WTC11 (cell line): ENCODE results near the gene RPS6KA2. TPM values are rescaled to one million over a fixed set of nuclear protein-coding genes. Genes with fewer than 3 reads are reported as not detected.
A peak's percentile ranks its signal among the peaks of the same experiment; 100 is the strongest.

Experiments used
- ATAC-seq: fragments of 200-7000 bp; cut with Tn5 transposase; 2 replicates; pipeline ENCODE4 v1.10.0; 2021; ENCODE audit warnings: mild to moderate bottlenecking, moderate library complexity
- CTCF ChIA-PET: fragments of 300-600 bp; sonication (Branson Sonifier 250); formaldehyde crosslinking; loops from one replicate; lab custom pipeline; 2021; ENCODE audit warnings: antibody characterized with exemption; lab: Charles Lee
- POLR2A ChIA-PET: fragments of 350-600 bp; sonication (Branson Sonifier 250); formaldehyde crosslinking; loops from one replicate; lab custom pipeline; 2021; ENCODE audit warnings: antibody characterized with exemption; lab: Charles Lee
- DNase-seq: peaks from one replicate; pipeline ENCODE4 v3.0.0; 2021; ENCODE audit warnings: low spot score
- H3K27ac Mint-ChIP-seq: 2 replicates; pipeline ENCODE4 v1.8.0; 2021; ENCODE audit warnings: mixed read lengths
- H3K27me3 Mint-ChIP-seq: 2 replicates; pipeline ENCODE4 v1.8.0; 2021; ENCODE audit warnings: low read depth, mild to moderate bottlenecking, moderate library complexity, mixed read lengths
- H3K36me3 Mint-ChIP-seq: 2 replicates; pipeline ENCODE4 v1.8.0; 2021; ENCODE audit warnings: mixed read lengths
- H3K4me1 Mint-ChIP-seq: 2 replicates; pipeline ENCODE4 v1.8.0; 2022; ENCODE audit warnings: mixed read lengths
- H3K4me3 Mint-ChIP-seq: 2 replicates; pipeline ENCODE4 v1.8.0; 2021; ENCODE audit warnings: mild to moderate bottlenecking, moderate library complexity, mixed read lengths
- H3K9me3 Mint-ChIP-seq: 2 replicates; pipeline ENCODE4 v1.8.0; 2021; ENCODE audit warnings: mixed read lengths
- ATF6 ChIP-seq: sonication (generic); formaldehyde crosslinking; IDR thresholded peaks from 2 replicates; pipeline ENCODE4 v1.8.1; 2023; ENCODE audit warnings: mild to moderate bottlenecking, missing genetic modification reagents
- CDX4 ChIP-seq: fragments of 250-450 bp; sonication (Bioruptor Pico); IDR thresholded peaks from 2 replicates; pipeline ENCODE4 v1.9.0; 2021; ENCODE audit warnings: moderate library complexity, mild to moderate bottlenecking, inconsistent platforms, borderline replicate concordance
- ELF4 ChIP-seq: sonication (generic); formaldehyde crosslinking; IDR thresholded peaks from 2 replicates; pipeline ENCODE4 v1.8.1; 2022; ENCODE audit warnings: low read depth, mild to moderate bottlenecking, moderate library complexity, missing genetic modification reagents
- EMX1 ChIP-seq: fragments of 250-450 bp; sonication (Bioruptor Pico); IDR thresholded peaks from 2 replicates; pipeline ENCODE4 v1.8.0; 2021; ENCODE audit warnings: mild to moderate bottlenecking
- FOXJ3 ChIP-seq: sonication (generic); formaldehyde crosslinking; IDR thresholded peaks from 2 replicates; pipeline ENCODE4 v1.9.0; 2021; ENCODE audit warnings: missing genetic modification reagents, mild to moderate bottlenecking, borderline replicate concordance
- FOXP1 ChIP-seq: sonication (generic); formaldehyde crosslinking; IDR thresholded peaks from 2 replicates; pipeline ENCODE4 v1.8.0; 2022; ENCODE audit warnings: missing genetic modification reagents, mild to moderate bottlenecking, moderate library complexity, borderline replicate concordance
- FOXP4 ChIP-seq: sonication (generic); formaldehyde crosslinking; IDR thresholded peaks from 2 replicates; pipeline ENCODE4 v1.8.0; 2022; ENCODE audit warnings: mild to moderate bottlenecking, missing genetic modification reagents
- GTF2I ChIP-seq: fragments of 250-450 bp; sonication (Bioruptor Pico); conservative IDR thresholded peaks from 2 replicates; pipeline ENCODE4 v1.4.0; 2021; ENCODE audit warnings: mild to moderate bottlenecking
- HMGA2 ChIP-seq: fragments of 250-450 bp; sonication (Bioruptor Pico); IDR thresholded peaks from 2 replicates; pipeline ENCODE4 v1.4.0; 2021; ENCODE audit warnings: mild to moderate bottlenecking, moderate library complexity
- MXD4 ChIP-seq: fragments of 250-450 bp; sonication (Bioruptor Pico); IDR thresholded peaks from 2 replicates; pipeline ENCODE4 v1.8.0; 2021; ENCODE audit warnings: mild to moderate bottlenecking, moderate library complexity, borderline replicate concordance
- NFE2L1 ChIP-seq: sonication (generic); formaldehyde crosslinking; IDR thresholded peaks from 2 replicates; pipeline ENCODE4 v1.8.1; 2023; ENCODE audit warnings: missing genetic modification reagents
- OVOL2 ChIP-seq: fragments of 250-450 bp; sonication (Bioruptor Pico); IDR thresholded peaks from 2 replicates; pipeline ENCODE4 v1.9.0; 2021; ENCODE audit warnings: mild to moderate bottlenecking, borderline replicate concordance
- PRDM15 ChIP-seq: sonication (generic); formaldehyde crosslinking; IDR thresholded peaks from 2 replicates; pipeline ENCODE4 v1.8.0; 2022; ENCODE audit warnings: missing genetic modification reagents
- PRRX2 ChIP-seq: fragments of 250-450 bp; sonication (Bioruptor Pico); IDR thresholded peaks from 2 replicates; pipeline ENCODE4 v1.8.0; 2021; ENCODE audit warnings: mild to moderate bottlenecking
- TCF7 ChIP-seq: sonication (generic); formaldehyde crosslinking; IDR thresholded peaks from 2 replicates; pipeline ENCODE4 v1.8.0; 2022; ENCODE audit warnings: mild to moderate bottlenecking, low read depth, missing genetic modification reagents, moderate library complexity
- ZBTB21 ChIP-seq: sonication (generic); formaldehyde crosslinking; IDR thresholded peaks from 2 replicates; pipeline ENCODE4 v1.8.1; 2023; ENCODE audit warnings: mild to moderate bottlenecking, missing genetic modification reagents, borderline replicate concordance
- ZNF121 ChIP-seq: sonication (generic); formaldehyde crosslinking; IDR thresholded peaks from 2 replicates; pipeline ENCODE4 v1.8.0; 2023; ENCODE audit warnings: missing genetic modification reagents
- ZNF219 ChIP-seq: sonication (generic); formaldehyde crosslinking; IDR thresholded peaks from 2 replicates; pipeline ENCODE4 v1.8.0; 2023; ENCODE audit warnings: missing genetic modification reagents, mild to moderate bottlenecking, borderline replicate concordance
- ZNF263 ChIP-seq: sonication (generic); formaldehyde crosslinking; IDR thresholded peaks from 2 replicates; pipeline ENCODE4 v1.8.1; 2022; ENCODE audit warnings: low read depth, mild to moderate bottlenecking, moderate library complexity, missing genetic modification reagents
- ZNF425 ChIP-seq: fragments of 250-450 bp; sonication (Bioruptor Pico); conservative IDR thresholded peaks from 2 replicates; pipeline ENCODE4 v1.9.0; 2021; ENCODE audit warnings: mild to moderate bottlenecking
- ZNF671 ChIP-seq: fragments of 250-450 bp; sonication (Bioruptor Pico); IDR thresholded peaks from 2 replicates; pipeline ENCODE4 v1.8.0; 2021; ENCODE audit warnings: mild to moderate bottlenecking
- ZSCAN18 ChIP-seq: fragments of 250-450 bp; sonication (Bioruptor Pico); IDR thresholded peaks from 2 replicates; pipeline ENCODE4 v2.1.2; 2022; ENCODE audit warnings: mild to moderate bottlenecking, moderate library complexity
- total RNA-seq: library from RNA; stranded (reverse); gene quantifications from 3 replicates; pipeline ENCODE4 v1.2.3, GENCODE V29; 2021

Gene RPS6KA2
- total RNA-seq, 1 experiment from 2014 or later = 24.2 TPM

GRCh38 chr6:166507809-166508564 is 119.1 kb downstream of the RPS6KA2 start:
- no peak overlapping the region for H3K4me3 Mint-ChIP-seq
- TF ChIP-seq EMX1 (CRISPR knock-in tag) (no peak), MXD4 (CRISPR knock-in tag) (no peak), CDX4 (CRISPR knock-in tag) (no peak), PRDM15 (CRISPR knock-in tag) (no peak), ZNF263 (CRISPR knock-in tag) (no peak), HMGA2 (CRISPR knock-in tag) (no peak), ZSCAN18 (CRISPR knock-in tag) (no peak), TCF7 (no peak), PRRX2 (CRISPR knock-in tag) (no peak), FOXP4 (no peak), FOXP1 (CRISPR knock-in tag) (no peak), FOXJ3 (CRISPR knock-in tag) (no peak), ZNF671 (CRISPR knock-in tag) (no peak), ZBTB21 (no peak), ZNF121 (CRISPR knock-in tag) (no peak), OVOL2 (CRISPR knock-in tag) (no peak)
- TF ChIP-seq, all 79 proteins: peak for 0
- H3K9me3 Mint-ChIP-seq = no peaks in the 10 kb centered on the region
- ChIA-PET CTCF (no interaction called here), POLR2A (no interaction called here)
- no peaks in the 10 kb centered on the region for H3K27me3 Mint-ChIP-seq
- ATAC-seq (peak; percentile 48), DNase-seq (no peak)
- 0 out of 2 replicates have a peak, but pooled peaks cover 2% of the 10 kb centered on the region for H3K4me1 Mint-ChIP-seq
- peaks cover 14% of the 10 kb centered on the region for H3K36me3 Mint-ChIP-seq
- H3K27ac Mint-ChIP-seq = no peak overlapping the region

- Mint-ChIP-seq H3K9me3 (no peaks in the 10 kb centered on the region), H3K36me3 (peaks cover 14% of the 10 kb centered on the region), H3K4me1 (0 out of 2 replicates have a peak, but pooled peaks cover 2% of the 10 kb centered on the region), H3K27ac (no peak overlapping the region), H3K27me3 (no peaks in the 10 kb centered on the region), H3K4me3 (no peak overlapping the region)
- ATAC-seq = no peak
- DNase-seq = no peak
- POLR2A ChIA-PET = no interaction called here
- CTCF ChIA-PET = no interaction called here
- TF ChIP-seq ATF6 (CRISPR knock-in tag) = no peak
- TF ChIP-seq NFE2L1 (CRISPR knock-in tag) = no peak
- no peak for TF ChIP-seq ELF4 (CRISPR knock-in tag)
- no peak for TF ChIP-seq ZNF219 (CRISPR knock-in tag)
- no peak for TF ChIP-seq ZNF425 (CRISPR knock-in tag)
- TF ChIP-seq TCF7 = no peak
- TF ChIP-seq GTF2I (CRISPR knock-in tag) = no peak
Observed at GRCh38 chr6:166507380-166507779, 119.7 kb downstream of the RPS6KA2 start.
